SK-N-SH treated with all-trans-retinoic acid at 6 μM for 48 hours (cell line): ENCODE results near the gene R3HDM4.

Experiments
- ATAC-seq: fragments of 200-7000 bp; cut with Tn5 transposase; 3 replicates; pipeline ENCODE4 v1.9.1; 2020; ENCODE audit warnings: mild to moderate bottlenecking, moderate library complexity
- ARNTL ChIP-seq: fragments of 450-650 bp; formaldehyde crosslinking; IDR thresholded peaks from 2 replicates; pipeline ENCODE4 v1.5.0; 2020; ENCODE audit warnings: low read depth, mild to moderate bottlenecking, moderate library complexity, borderline replicate concordance
- BACH2 ChIP-seq: fragments of 250-450 bp; sonication (Bioruptor Pico); IDR thresholded peaks from 2 replicates; pipeline ENCODE4 v1.9.0; 2021; ENCODE audit warnings: mild to moderate bottlenecking, borderline replicate concordance
- CSDC2 ChIP-seq: fragments of 250-450 bp; sonication (Bioruptor Pico); IDR thresholded peaks from 2 replicates; pipeline ENCODE4 v1.5.0; 2020; ENCODE audit warnings: mild to moderate bottlenecking, moderate library complexity
- CSRNP3 ChIP-seq: fragments of 250-450 bp; sonication (Bioruptor Pico); IDR thresholded peaks from 2 replicates; pipeline ENCODE4 v1.5.1; 2021; ENCODE audit warnings: mild to moderate bottlenecking, moderate library complexity
- ESRRG ChIP-seq: fragments of 250-450 bp; sonication (Bioruptor Pico); IDR thresholded peaks from 2 replicates; pipeline ENCODE4 v1.6.1; 2021; ENCODE audit warnings: mild to moderate bottlenecking
- GLIS3 ChIP-seq: fragments of 250-450 bp; sonication (Bioruptor Pico); IDR thresholded peaks from 2 replicates; pipeline ENCODE4 v1.5.0; 2020; ENCODE audit warnings: mild to moderate bottlenecking, moderate library complexity
- ISL1 ChIP-seq: fragments of 250-450 bp; sonication (Bioruptor Pico); IDR thresholded peaks from 2 replicates; pipeline ENCODE4 v2.1.2; 2022; ENCODE audit warnings: mild to moderate bottlenecking, moderate library complexity
- OSR1 ChIP-seq: fragments of 250-450 bp; sonication (Bioruptor Pico); IDR thresholded peaks from 2 replicates; pipeline ENCODE4 v1.8.0; 2022; ENCODE audit warnings: moderate library complexity, mild to moderate bottlenecking, inconsistent platforms
- PATZ1 ChIP-seq: fragments of 250-450 bp; sonication (Bioruptor Pico); IDR thresholded peaks from 2 replicates; pipeline ENCODE4 v1.8.0; 2020; ENCODE audit warnings: mild to moderate bottlenecking, moderate library complexity, borderline replicate concordance
- POU6F1 ChIP-seq: fragments of 250-450 bp; sonication (Bioruptor Pico); IDR thresholded peaks from 2 replicates; pipeline ENCODE4 v1.8.0; 2021; ENCODE audit warnings: low read depth, mild to moderate bottlenecking, moderate library complexity, borderline replicate concordance
- PPARA ChIP-seq: fragments of 250-450 bp; sonication (Bioruptor Pico); IDR thresholded peaks from 2 replicates; pipeline ENCODE4 v1.5.0; 2020; ENCODE audit warnings: mild to moderate bottlenecking, borderline replicate concordance
- RARB ChIP-seq: fragments of 250-450 bp; sonication (Bioruptor Pico); IDR thresholded peaks from 2 replicates; pipeline ENCODE4 v1.8.0; 2021; ENCODE audit warnings: mild to moderate bottlenecking, moderate library complexity
- SNAI2 ChIP-seq: fragments of 250-450 bp; sonication (Bioruptor Pico); IDR thresholded peaks from 2 replicates; pipeline ENCODE4 v1.5.0; 2020; ENCODE audit warnings: mild to moderate bottlenecking, moderate library complexity
- TCF4 ChIP-seq: fragments of 250-450 bp; sonication (Bioruptor Pico); IDR thresholded peaks from 2 replicates; pipeline ENCODE4 v1.8.0; 2021; ENCODE audit warnings: mild to moderate bottlenecking, moderate library complexity, borderline replicate concordance
- TOX ChIP-seq: fragments of 250-450 bp; sonication (Bioruptor Pico); IDR thresholded peaks from 2 replicates; pipeline ENCODE4 v1.8.0; 2021; ENCODE audit warnings: mild to moderate bottlenecking, moderate library complexity, borderline replicate concordance
- TSHZ2 ChIP-seq: fragments of 250-450 bp; sonication (Bioruptor Pico); IDR thresholded peaks from 2 replicates; pipeline ENCODE4 v1.5.0; 2020; ENCODE audit warnings: mild to moderate bottlenecking, moderate library complexity
- ZC3H10 ChIP-seq: fragments of 250-450 bp; sonication (Bioruptor Pico); IDR thresholded peaks from 2 replicates; pipeline ENCODE4 v1.5.1; 2021; ENCODE audit warnings: mild to moderate bottlenecking, moderate library complexity
- ZFP3 ChIP-seq: fragments of 250-450 bp; sonication (Bioruptor Pico); IDR thresholded peaks from 2 replicates; pipeline ENCODE4 v1.5.0; 2020; ENCODE audit warnings: mild to moderate bottlenecking, moderate library complexity
- ZFP30 ChIP-seq: fragments of 450-650 bp; formaldehyde crosslinking; IDR thresholded peaks from 2 replicates; pipeline ENCODE4 v1.5.0; 2022; ENCODE audit warnings: mild to moderate bottlenecking, moderate library complexity
- ZNF8 ChIP-seq: fragments of 450-650 bp; formaldehyde crosslinking; IDR thresholded peaks from 2 replicates; pipeline ENCODE4 v1.5.0; 2020; ENCODE audit warnings: mild to moderate bottlenecking, moderate library complexity

R3HDM4 gene

GRCh38 chr19:863315-863620, 49.8 kb downstream of the R3HDM4 start:
- no peak for ATAC-seq
- no peak for TF ChIP-seq BACH2 (CRISPR knock-in tag)
- TF ChIP-seq ZFP3 (CRISPR knock-in tag), result no peak
- no peak for TF ChIP-seq RARB (CRISPR knock-in tag)
- no peak for TF ChIP-seq ISL1
- no peak for TF ChIP-seq OSR1 (CRISPR knock-in tag)
- no peak for TF ChIP-seq CSDC2 (CRISPR knock-in tag)

GRCh38 chr19:862581-863314, 50.3 kb downstream of the R3HDM4 start:
- peak; percentile 61 for ATAC-seq
- TF ChIP-seq OSR1 (CRISPR knock-in tag) (no peak), ZC3H10 (CRISPR knock-in tag) (no peak), ZFP3 (CRISPR knock-in tag) (no peak), ZNF8 (CRISPR knock-in tag) (no peak), ISL1 (no peak), PPARA (CRISPR knock-in tag) (no peak), CSDC2 (CRISPR knock-in tag) (no peak), TOX (no peak), ZFP30 (no peak), CSRNP3 (no peak)

GRCh38 chr19:861756-862580, 51.1 kb downstream of the R3HDM4 start:
- peak; percentile 42 for ATAC-seq
- TF ChIP-seq SNAI2, result no peak
- TF ChIP-seq TCF4 (CRISPR knock-in tag), result no peak
- TF ChIP-seq ARNTL (CRISPR knock-in tag), result no peak
- TF ChIP-seq ESRRG (CRISPR knock-in tag), result no peak
- TF ChIP-seq POU6F1 (CRISPR knock-in tag), result no peak
- no peak for TF ChIP-seq ISL1
- no peak for TF ChIP-seq GLIS3 (CRISPR knock-in tag)
- TF ChIP-seq TOX, result no peak
- TF ChIP-seq TSHZ2, result no peak
- TF ChIP-seq OSR1 (CRISPR knock-in tag), result no peak

- TF ChIP-seq ZFP30 (no peak), ARNTL (CRISPR knock-in tag) (no peak), ZC3H10 (CRISPR knock-in tag) (no peak), ZFP3 (CRISPR knock-in tag) (no peak), POU6F1 (CRISPR knock-in tag) (no peak), ISL1 (no peak), SNAI2 (no peak), ZNF8 (CRISPR knock-in tag) (no peak), CSRNP3 (no peak), CSDC2 (CRISPR knock-in tag) (no peak), PATZ1 (CRISPR knock-in tag) (no peak), GLIS3 (CRISPR knock-in tag) (no peak), OSR1 (CRISPR knock-in tag) (no peak), TOX (no peak)
- no peak for ATAC-seq
These were observed 51.8 kb downstream of the R3HDM4 start for GRCh38 chr19:861141-861755.
